Esophagus (tissue), 2 donors: ENCODE measurements around the gene ATF2. TPM values are rescaled to one million over a fixed set of nuclear protein-coding genes. Genes with fewer than 3 reads are reported as not detected.

Experiments
- H3K27ac ChIP-seq, 2 donors: one replicate each; pipeline ENCODE4 v1.5.1; 2013; ENCODE audit warnings: low read depth in 2 of 2, mild to moderate bottlenecking in 2 of 2, inconsistent platforms in 1 of 2, low read length in 1 of 2, moderate library complexity in 1 of 2
- H3K27me3 ChIP-seq, 2 donors: one replicate each; pipeline ENCODE4 v1.6.1; 2013; ENCODE audit warnings: low read length in 2 of 2, control low read depth in 1 of 2, mild to moderate bottlenecking in 1 of 2; ENCODE audit not compliant: insufficient read depth in 2 of 2, control insufficient read depth in 1 of 2
- H3K36me3 ChIP-seq, 2 donors: one replicate each; pipeline ENCODE4 v1.6.1; 2013; ENCODE audit warnings: low read length in 1 of 2; ENCODE audit not compliant: control insufficient read depth in 2 of 2, insufficient read depth in 2 of 2
- H3K4me1 ChIP-seq, 2 donors: one replicate each; pipeline ENCODE4 v1.6.1; 2013; ENCODE audit warnings: low read length in 1 of 2; ENCODE audit not compliant: control insufficient read depth in 2 of 2, insufficient read depth in 2 of 2
- H3K4me3 ChIP-seq, 2 donors: one replicate each; pipeline ENCODE4 v1.5.1; 2013; ENCODE audit warnings: low read length in 2 of 2, mild to moderate bottlenecking in 2 of 2, low read depth in 1 of 2, moderate library complexity in 1 of 2
- H3K9me3 ChIP-seq, 2 donors: one replicate each; pipeline ENCODE4 v1.6.1; 2013; ENCODE audit warnings: mild to moderate bottlenecking in 2 of 2, low read depth in 1 of 2, low read length in 1 of 2, moderate library complexity in 1 of 2; ENCODE audit not compliant: control insufficient read depth in 2 of 2, insufficient read depth in 1 of 2
- WGBS, 2 donors: extraction: QIAGEN DNeasy Blood & Tissue Kit; methylation state at CpG; one replicate each; pipeline ENCODE4 v1.1.7; 2013; 5-methylcytosine and 5-hydroxymethylcytosine counted together
- polyA plus RNA-seq, 2 donors: library from polyadenylated mRNA; stranded (reverse); fragments of 200-250 nt; gene quantifications; one replicate each; pipeline ENCODE4 v1.2.3, GENCODE V29; 2013
- donor health status: healthy with polysubstance abuse.
- donor health status: Bipolar disorder and iron deficiency.

The ATF2 gene
- polyA plus RNA-seq, 2 donors, result 6.8 to 8.1 TPM

DNA sequence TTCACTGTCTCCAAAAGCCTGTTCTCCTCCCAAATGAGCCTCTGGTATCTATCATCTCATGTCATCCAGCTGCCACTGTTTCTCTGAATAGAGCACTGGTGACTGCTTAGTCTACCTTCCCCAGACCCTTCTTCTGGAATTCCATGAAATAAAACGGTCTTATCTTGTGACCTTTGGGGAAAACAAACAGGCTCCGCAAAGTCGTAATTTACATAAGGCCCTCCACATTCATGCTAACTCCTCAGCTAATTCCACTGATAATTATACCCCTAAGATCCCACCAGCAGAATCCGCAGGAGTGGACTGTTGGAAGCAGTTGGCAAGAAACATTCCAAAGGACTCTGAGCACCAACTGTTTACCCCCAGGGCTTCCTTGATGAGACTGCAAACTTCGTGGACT is 129.0 kb downstream of the ATF2 start:
- Histone ChIP-seq H3K9me3 (no peaks in the 10 kb centered on the region), H3K4me1 (no peaks in the 10 kb centered on the region), H3K4me3 (no peak overlapping the region), H3K27me3 (no peaks in the 10 kb centered on the region), H3K36me3 (no peaks in the 10 kb centered on the region), H3K27ac (no peak overlapping the region)
- WGBS, 2 donors, result 82% methylated on average over 5 of the region's 5 CpGs

DNA sequence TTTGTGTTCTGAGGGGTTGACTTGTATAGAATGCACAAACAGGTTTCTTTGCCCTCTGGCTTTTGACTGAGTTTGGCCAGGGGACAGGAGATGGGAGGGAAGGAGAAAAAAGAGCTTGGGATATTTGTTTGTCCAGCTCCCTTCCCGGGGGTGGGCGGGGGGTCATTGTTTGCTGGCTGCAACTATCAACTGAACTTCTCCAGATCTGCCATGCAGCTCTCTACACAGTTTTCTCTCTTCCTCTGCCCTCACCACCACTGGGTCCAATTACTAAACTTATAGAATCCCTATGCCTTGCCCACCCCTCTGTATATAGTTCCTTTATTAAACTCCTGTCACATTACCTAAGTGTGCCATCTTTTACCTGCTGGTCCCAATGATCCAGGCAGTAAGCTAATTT is 130.1 kb downstream of the ATF2 start:
- no peaks in the 10 kb centered on the region for H3K9me3 ChIP-seq
- 75 to 85% methylated on average over 2 of the region's 2 CpGs for WGBS, 2 donors
- no peak overlapping the region for H3K4me3 ChIP-seq
- H3K27ac ChIP-seq, result no peak overlapping the region
- H3K36me3 ChIP-seq, result no peaks in the 10 kb centered on the region
- H3K4me1 ChIP-seq, result no peaks in the 10 kb centered on the region
- H3K27me3 ChIP-seq, result no peaks in the 10 kb centered on the region

DNA sequence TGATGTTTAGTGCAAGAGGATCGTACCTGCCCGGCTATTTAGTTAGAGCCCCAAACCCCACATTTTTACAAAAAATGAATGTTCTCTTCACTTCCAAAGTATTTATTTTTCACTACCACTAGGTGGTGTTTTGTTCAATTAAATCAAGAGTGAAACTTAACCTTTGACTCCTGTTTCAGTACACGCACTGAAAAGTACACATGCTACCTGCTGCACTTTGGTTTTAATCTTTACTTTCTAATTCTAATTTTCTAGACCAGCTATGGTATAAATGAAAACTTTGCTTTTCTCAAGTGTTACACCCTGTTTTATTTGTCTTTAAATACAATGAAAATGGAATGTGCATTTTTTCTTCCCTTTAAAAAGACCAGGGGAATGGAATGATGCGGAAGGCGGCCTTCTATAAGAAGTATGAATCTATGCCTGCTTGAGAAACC is 131.4 kb downstream of the ATF2 start:
- 63 to 73% methylated on average over 5 of the region's 5 CpGs for WGBS, 2 donors
- no peaks in the 10 kb centered on the region for H3K9me3 ChIP-seq
- no peaks in the 10 kb centered on the region for H3K27me3 ChIP-seq
- no peak overlapping the region for H3K4me3 ChIP-seq
- no peak overlapping the region for H3K27ac ChIP-seq
- H3K4me1 ChIP-seq, result no peaks in the 10 kb centered on the region
- H3K36me3 ChIP-seq, result no peaks in the 10 kb centered on the region

DNA sequence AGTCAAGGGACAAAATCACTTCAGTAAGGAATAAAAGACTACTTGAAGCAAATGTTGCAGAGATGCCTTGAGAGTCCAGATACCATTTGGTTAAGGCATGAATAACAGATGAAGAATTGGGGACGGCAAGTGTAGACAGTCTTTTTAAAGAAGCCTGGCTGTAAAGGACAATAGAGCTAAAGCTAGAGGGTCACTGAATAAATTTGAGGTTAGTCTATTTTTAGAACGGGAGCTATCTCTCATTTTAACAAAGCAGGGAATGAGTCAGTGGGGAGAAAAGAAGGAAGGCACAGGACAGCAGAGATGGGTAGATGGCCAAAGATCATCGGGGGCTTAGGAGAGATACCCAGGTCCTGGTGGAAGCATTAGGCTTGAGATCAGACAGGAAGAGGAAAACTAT is 132.2 kb downstream of the ATF2 start:
- no peaks in the 10 kb centered on the region for H3K27me3 ChIP-seq
- no peak overlapping the region for H3K4me3 ChIP-seq
- H3K27ac ChIP-seq, result no peak overlapping the region
- WGBS, 2 donors, result 69 to 76% methylated on average over 3 of the region's 3 CpGs
- H3K4me1 ChIP-seq, result no peaks in the 10 kb centered on the region
- H3K9me3 ChIP-seq, result no peaks in the 10 kb centered on the region
- no peaks in the 10 kb centered on the region for H3K36me3 ChIP-seq

DNA sequence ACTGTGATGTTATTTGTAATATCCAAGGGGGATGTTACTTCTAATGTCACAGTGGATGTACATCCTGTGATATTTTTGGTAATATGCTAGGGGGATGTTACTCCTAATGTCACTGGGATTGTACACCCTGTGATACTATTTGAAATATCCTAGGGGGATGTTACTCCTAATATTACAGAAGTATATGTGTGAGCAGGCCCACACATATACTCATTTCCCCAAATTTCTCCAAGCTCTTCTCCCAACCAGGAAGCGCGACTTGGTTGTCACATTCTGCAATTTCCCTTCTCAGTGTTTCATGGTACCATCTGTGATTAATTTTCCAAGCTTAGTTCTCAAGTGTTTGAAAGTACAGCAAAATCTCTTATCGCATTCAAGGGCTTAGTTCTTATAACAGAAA is 133.3 kb downstream of the ATF2 start:
- 92% methylated on average over 3 of the region's 3 CpGs for WGBS, 2 donors
- no peak overlapping the region for H3K4me3 ChIP-seq
- H3K27ac ChIP-seq, result no peak overlapping the region
- H3K4me1 ChIP-seq, result no peaks in the 10 kb centered on the region
- no peaks in the 10 kb centered on the region for H3K27me3 ChIP-seq
- no peaks in the 10 kb centered on the region for H3K9me3 ChIP-seq
- H3K36me3 ChIP-seq, result no peaks in the 10 kb centered on the region

DNA sequence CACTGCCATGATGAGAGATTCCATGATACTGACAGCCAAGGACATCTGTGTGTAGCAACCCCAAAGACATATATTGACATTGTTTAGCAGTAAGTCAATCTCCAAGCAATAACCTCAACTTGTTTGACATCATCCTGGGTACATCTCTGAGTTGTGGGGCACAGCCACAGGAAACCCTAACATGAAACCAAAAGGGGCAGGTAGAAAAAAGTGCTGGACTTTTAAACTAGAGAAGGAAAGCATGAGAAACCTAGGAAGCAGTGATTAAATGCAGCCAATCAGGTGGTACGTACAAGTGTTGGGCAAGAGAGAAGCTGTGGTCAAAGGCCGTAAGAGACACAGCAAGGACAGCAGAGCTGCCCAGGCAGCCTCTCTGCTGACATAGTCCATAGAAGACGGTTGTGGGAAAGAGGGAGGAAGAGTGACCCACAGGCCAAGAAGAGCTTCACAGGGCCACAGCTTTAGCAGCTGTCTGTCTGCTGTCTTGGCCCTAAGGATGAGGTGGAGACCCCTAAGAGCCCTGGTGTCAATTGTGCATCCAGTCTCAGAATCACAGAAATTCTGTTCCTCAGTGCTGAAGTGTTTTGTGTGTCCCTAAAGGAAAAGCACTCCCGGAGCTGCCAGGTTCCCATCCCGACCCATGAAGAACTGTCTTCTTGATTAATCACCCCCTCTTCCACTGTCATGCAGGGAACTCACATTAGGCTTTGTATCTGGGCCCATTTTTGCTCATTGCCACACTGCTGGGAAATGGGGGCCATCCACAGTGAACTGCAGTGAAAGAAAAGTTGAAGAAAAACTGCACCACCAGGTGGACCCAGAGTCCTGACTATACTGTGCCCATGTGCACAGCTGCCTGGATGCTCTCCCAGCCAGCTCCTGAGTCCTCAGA is 137.4 kb downstream of the ATF2 start:
- H3K27me3 ChIP-seq, result no peaks in the 10 kb centered on the region
- no peaks in the 10 kb centered on the region for H3K36me3 ChIP-seq
- H3K4me1 ChIP-seq, result no peaks in the 10 kb centered on the region
- no peaks in the 10 kb centered on the region for H3K9me3 ChIP-seq
- no peak overlapping the region for H3K4me3 ChIP-seq
- WGBS, 2 donors, result 74 to 80% methylated on average over 5 of the region's 5 CpGs
- no peak overlapping the region for H3K27ac ChIP-seq

DNA sequence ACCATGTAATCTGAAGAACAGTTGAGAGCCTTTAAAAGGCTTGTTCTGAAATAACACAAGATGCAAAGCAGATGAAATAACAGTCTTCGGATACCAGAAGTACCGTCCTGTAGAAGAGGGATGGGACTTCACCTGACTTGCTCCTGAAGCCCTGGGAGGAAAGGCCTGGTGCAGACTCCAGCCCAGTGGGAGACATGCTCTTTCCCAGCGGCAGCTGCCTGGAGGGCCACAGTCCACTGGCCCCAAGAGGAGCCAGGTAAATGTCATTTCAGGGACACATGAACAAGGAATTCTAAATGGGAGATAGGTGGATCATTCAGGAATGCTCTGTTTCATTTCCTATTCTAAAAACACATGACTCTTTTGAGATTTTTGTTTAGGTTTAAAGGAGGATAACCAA is 140.2 kb downstream of the ATF2 start:
- Histone ChIP-seq H3K27ac (peak overlapping the region; percentile 71 to 80), H3K4me1 (no peaks in the 10 kb centered on the region), H3K4me3 (no peak overlapping the region), H3K9me3 (no peaks in the 10 kb centered on the region), H3K36me3 (no peaks in the 10 kb centered on the region), H3K27me3 (no peaks in the 10 kb centered on the region)
- 96 to 97% methylated on average over 3 of the region's 3 CpGs for WGBS, 2 donors

DNA sequence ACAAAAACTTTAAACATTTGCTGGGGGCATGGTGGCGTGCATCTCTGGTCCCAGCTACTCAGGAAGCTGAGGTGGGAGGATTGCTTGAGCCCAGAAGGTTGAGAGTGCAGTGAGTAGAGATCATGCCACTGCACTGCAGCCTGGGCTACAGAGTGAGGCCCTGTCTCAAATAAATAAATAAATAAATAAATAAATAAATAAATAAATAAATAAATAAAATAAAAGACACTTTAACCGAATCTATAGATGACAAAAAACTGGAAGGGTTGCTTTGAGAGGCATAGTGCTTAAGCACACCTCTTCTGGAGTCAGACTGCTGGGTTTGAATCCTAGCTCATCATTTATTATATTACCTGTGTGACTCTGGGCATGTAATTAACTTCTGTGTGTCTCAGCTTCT is 141.6 kb downstream of the ATF2 start:
- Histone ChIP-seq H3K4me3 (no peak overlapping the region), H3K27me3 (no peaks in the 10 kb centered on the region), H3K4me1 (no peaks in the 10 kb centered on the region), H3K36me3 (no peaks in the 10 kb centered on the region), H3K27ac (no peak overlapping the region), H3K9me3 (no peaks in the 10 kb centered on the region)
- 90 to 93% methylated on average over 2 of the region's 2 CpGs for WGBS, 2 donors

DNA sequence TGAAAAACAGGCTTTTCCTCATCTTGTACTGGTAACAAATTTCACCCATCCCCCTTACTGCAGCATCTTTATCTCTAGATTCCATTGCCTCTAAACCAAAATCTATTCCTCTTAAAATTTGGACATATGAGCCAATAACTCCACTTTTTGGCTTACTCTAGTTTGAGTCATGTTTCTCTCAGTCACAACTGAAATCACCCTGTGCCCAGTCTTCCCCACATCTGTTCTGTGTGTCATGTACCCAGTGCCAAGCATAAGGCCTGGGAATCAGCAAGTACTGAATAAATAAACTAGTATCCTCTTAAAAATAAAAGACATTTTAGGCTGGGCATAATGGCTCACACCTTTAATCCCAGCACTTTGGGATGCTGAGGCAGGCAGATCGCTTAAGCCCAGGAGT is 142.1 kb downstream of the ATF2 start:
- no peaks in the 10 kb centered on the region for H3K9me3 ChIP-seq
- no peaks in the 10 kb centered on the region for H3K36me3 ChIP-seq
- no peaks in the 10 kb centered on the region for H3K4me1 ChIP-seq
- no peaks in the 10 kb centered on the region for H3K27me3 ChIP-seq
- no peak overlapping the region for H3K27ac ChIP-seq
- WGBS, 2 donors, result 93 to 97% methylated on average over 1 of the region's 1 CpG
- no peak overlapping the region for H3K4me3 ChIP-seq

DNA sequence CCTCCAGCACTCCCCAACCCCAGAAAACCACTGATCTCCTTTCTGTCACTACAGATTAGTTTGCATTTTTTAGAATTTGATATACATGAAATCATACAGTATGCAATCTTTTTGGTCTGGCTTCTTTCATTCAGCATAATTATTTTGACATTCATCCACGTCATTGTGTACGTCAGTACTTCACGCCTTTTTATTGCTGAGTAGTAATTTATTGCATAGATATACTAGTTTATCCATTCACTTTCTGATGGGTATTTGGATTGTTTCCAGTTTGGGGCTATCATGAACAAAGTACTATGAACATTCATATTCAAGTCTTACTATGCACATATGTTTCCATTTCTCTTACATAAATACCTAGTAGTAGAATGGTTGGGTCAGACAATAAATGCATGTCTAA is 142.8 kb downstream of the ATF2 start:
- WGBS, 2 donors, result 83 to 89% methylated on average over 3 of the region's 3 CpGs
- no peak overlapping the region for H3K27ac ChIP-seq
- no peaks in the 10 kb centered on the region for H3K9me3 ChIP-seq
- H3K4me3 ChIP-seq, result no peak overlapping the region
- no peaks in the 10 kb centered on the region for H3K4me1 ChIP-seq
- no peaks in the 10 kb centered on the region for H3K27me3 ChIP-seq
- H3K36me3 ChIP-seq, result no peaks in the 10 kb centered on the region
